T-cell (primary cell): Measurements from ENCODE around the gene DGKA. TPM values are rescaled to one million over a fixed set of nuclear protein-coding genes. Genes with fewer than 3 reads are reported as not detected.

Experiments
- ATAC-seq, 4 experiments: fragments of 200-7000 bp in 3 of 4; fragments of 150-1000 bp in 1 of 4; cut with Tn5 transposase; replicated peaks in 1 of 4; 1 replicate in 3 of 4; 2 replicates in 1 of 4; pipeline ENCODE4 v1.10.0; 2021; ENCODE audit warnings: moderate library complexity in 3 of 4, mild to moderate bottlenecking in 2 of 4, moderate number of reproducible peaks in 1 of 4
- CTCF ChIA-PET, 2 donors: fragments of 300-600 bp; sonication (Branson Sonifier 250); formaldehyde crosslinking; loops; one replicate each; lab custom pipeline; 2022; ENCODE audit warnings: antibody characterized with exemption in 2 of 2; lab: Charles Lee
- POLR2A ChIA-PET, 2 donors: fragments of 300-600 bp; sonication (Branson Sonifier 250); formaldehyde crosslinking; loops; one replicate each; lab custom pipeline; 2022; ENCODE audit warnings: antibody characterized with exemption in 2 of 2; lab: Charles Lee
- DNase-seq, 35 experiments: peaks; one replicate each; pipeline versions ENCODE4 v3.0.0 to v3.0.0-alpha.2; 2013 to 2023
- H3K27ac ChIP-seq: one replicate; pipeline ENCODE4 v1.5.1; 2013; ENCODE audit warnings: low read length
- H3K27me3 ChIP-seq, 2 experiments: replicated peaks in 1 of 2; 1 replicate in 1 of 2; 2 replicates in 1 of 2; pipeline versions ENCODE4 v1.6.1 to v1.7.0; 2013; ENCODE audit warnings: low read length in 1 of 2, mixed read lengths in 1 of 2; ENCODE audit not compliant: control insufficient read depth in 2 of 2, insufficient read depth in 2 of 2; ENCODE audit errors: extremely low read depth in 1 of 2
- H3K36me3 ChIP-seq, 2 donors: 1 replicate in 1 of 2; 2 replicates in 1 of 2; pipeline versions ENCODE4 v1.6.1 to v1.7.0; 2013; ENCODE audit warnings: low read length in 1 of 2; ENCODE audit not compliant: control insufficient read depth in 2 of 2, insufficient read depth in 1 of 2; ENCODE audit errors: extremely low read depth in 1 of 2
- H3K4me1 ChIP-seq, 2 experiments: 1 replicate in 1 of 2; 2 replicates in 1 of 2; pipeline versions ENCODE4 v1.6.1 to v1.7.0; 2013; ENCODE audit warnings: low read length in 2 of 2, mixed read lengths in 1 of 2; ENCODE audit not compliant: insufficient read depth in 2 of 2, control insufficient read depth in 1 of 2; ENCODE audit errors: extremely low read depth in 1 of 2
- H3K4me3 ChIP-seq, 2 donors: 1 replicate in 1 of 2; 2 replicates in 1 of 2; pipeline versions ENCODE4 v1.5.1 to v1.7.0; 2013; ENCODE audit warnings: mild to moderate bottlenecking in 2 of 2, low read length in 1 of 2, moderate library complexity in 1 of 2; ENCODE audit not compliant: control insufficient read depth in 1 of 2; ENCODE audit errors: extremely low read depth in 1 of 2
- H3K9me3 ChIP-seq: 2 replicates; pipeline ENCODE4 v1.7.0; 2013
- H3K27ac Mint-ChIP-seq, 2 donors: one replicate each; pipeline ENCODE4 v1.8.0; 2020 to 2021; ENCODE audit warnings: mild to moderate bottlenecking in 2 of 2, mixed read lengths in 2 of 2
- H3K27me3 Mint-ChIP-seq, 2 donors: one replicate each; pipeline ENCODE4 v1.8.0; 2021 to 2022; ENCODE audit warnings: mixed read lengths in 2 of 2
- H3K36me3 Mint-ChIP-seq: one replicate; pipeline ENCODE4 v1.8.0; 2021; ENCODE audit warnings: mixed read lengths
- H3K4me1 Mint-ChIP-seq, 3 donors: one replicate each; pipeline ENCODE4 v1.8.0; 2020 to 2022; ENCODE audit warnings: mixed read lengths in 3 of 3, mild to moderate bottlenecking in 1 of 3
- H3K4me3 Mint-ChIP-seq, 3 donors: one replicate each; pipeline ENCODE4 v1.8.0; 2020 to 2022; ENCODE audit warnings: mild to moderate bottlenecking in 3 of 3, mixed read lengths in 3 of 3, moderate library complexity in 3 of 3
- H3K9me3 Mint-ChIP-seq, 3 donors: one replicate each; pipeline ENCODE4 v1.8.0; 2020 to 2022; ENCODE audit warnings: mixed read lengths in 3 of 3
- WGBS: methylation state at CpG from one replicate; pipeline ENCODE4 v1.1.5; 2013; ENCODE audit warnings: missing lambda C conversion rate; ENCODE audit not compliant: insufficient coverage; 5-methylcytosine and 5-hydroxymethylcytosine counted together
- total RNA-seq, 35 experiments: library from RNA in 6 of 35; stranded (reverse) in 6 of 35; fragments of 120-200 nt in 1 of 35; gene quantifications; one replicate each; pipeline versions ENCODE4 v1.2.1 to v1.2.4 and lab custom pipeline; 2013 to 2026

The DGKA gene
- total RNA-seq, 5 donors from 2014 or later (not counting 1 experiment from before 2014, with no cell fraction given) = 896 to 1,314 (median 1,231) TPM

DNA sequence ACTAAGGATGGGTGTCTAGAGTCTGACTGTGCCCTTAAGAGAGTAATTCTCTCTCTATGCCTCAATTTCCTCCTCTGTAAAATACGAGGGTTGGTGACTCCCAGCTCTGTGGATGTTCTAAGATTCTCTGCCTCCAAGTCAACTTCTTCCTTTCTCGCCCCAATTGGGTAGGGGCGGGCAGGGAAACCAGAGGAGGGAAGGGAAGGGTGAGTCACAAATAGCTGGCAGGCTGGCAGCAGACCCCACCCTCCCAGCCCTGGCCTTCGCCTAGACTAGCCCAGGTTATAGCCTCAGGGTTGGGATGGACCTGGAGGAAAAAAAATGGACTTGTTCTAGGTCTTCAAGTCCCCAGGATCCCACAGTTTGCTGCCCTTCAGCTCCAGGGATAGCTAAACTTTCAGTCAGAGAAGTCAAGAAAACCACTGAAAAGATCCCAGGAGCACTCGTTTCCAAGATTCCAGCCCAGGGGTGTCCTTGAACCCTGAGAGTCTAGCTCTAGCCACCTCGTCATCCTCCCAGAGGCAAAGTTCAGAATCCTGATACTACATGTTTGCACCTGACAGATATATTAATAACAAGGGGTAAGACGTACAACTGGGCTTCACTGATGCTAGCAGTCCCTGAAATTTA is 2.3 kb downstream of the DGKA start:
- POLR2A ChIA-PET = interaction anchor here in 1 of 2 donors (0.5 to 1.2 kb wide), 2 partner anchors 115 to 180 kb away, joined by 4 to 10 read pairs; partner anchors contain the start of genes ORMDL2 and SARNP

GRCh38 chr12:55933799-55934742 is 3.1 kb downstream of the DGKA start:
- Histone ChIP-seq H3K36me3 (peaks cover 5 to 53% of the 10 kb centered on the region in 2 donors), H3K9me3 (no peaks in the 10 kb centered on the region), H3K27me3 (no peaks in the 10 kb centered on the region), H3K4me3 (peak overlapping the region; percentile 88 to 93), H3K4me1 (peaks cover 52 to 74% of the 10 kb centered on the region in 2 experiments), H3K27ac (peak overlapping the region; percentile 73)
- H3K27ac Mint-ChIP-seq = peak overlapping the region; percentile 96 to 99
- POLR2A ChIA-PET = interaction anchor here (0.6 to 1.2 kb wide), 4 partner anchors 26 to 437 kb away, joined by 4 to 5 read pairs (median 4); partner anchors contain the start of genes ORMDL2 (in 1 of the 2) and SARNP (in 1 of the 2)
- no CpG with 5 or more reads among the region's 1 CpG for WGBS
- peak overlapping the region; percentile 96 to 100 (median 97) for H3K4me3 Mint-ChIP-seq
- no peak for ATAC-seq
- H3K36me3 Mint-ChIP-seq = peaks cover 51% of the 10 kb centered on the region
- CTCF ChIA-PET = interaction anchor here (0.6 to 3.3 kb wide), 9 partner anchors 8 to 196 kb away, joined by 3 to 13 read pairs (median 4); partner anchors contain the start of genes ORMDL2 (in 1 of the 2), RAB5B (in 1 of the 2) and SARNP (in 1 of the 2)
- H3K4me1 Mint-ChIP-seq = peaks cover 69 to 86% (median 81%) of the 10 kb centered on the region in 3 donors
- H3K27me3 Mint-ChIP-seq = no peaks in the 10 kb centered on the region
- no peak for DNase-seq
- no peaks in the 10 kb centered on the region for H3K9me3 Mint-ChIP-seq

More for the DNA sequence above, 2.3 kb downstream of the DGKA start:
- no peaks in the 10 kb centered on the region for H3K9me3 ChIP-seq
- no peak for ATAC-seq
- peak overlapping the region; percentile 88 to 93 for H3K4me3 ChIP-seq
- H3K9me3 Mint-ChIP-seq = no peaks in the 10 kb centered on the region
- peaks cover 43% of the 10 kb centered on the region for H3K36me3 Mint-ChIP-seq
- WGBS = 20% methylated on average over 1 of the region's 7 CpGs
- peaks cover 48 to 75% of the 10 kb centered on the region in 2 experiments for H3K4me1 ChIP-seq
- peaks cover 64 to 81% (median 78%) of the 10 kb centered on the region in 3 donors for H3K4me1 Mint-ChIP-seq
- peak overlapping the region; percentile 96 to 99 for H3K27ac Mint-ChIP-seq
- H3K4me3 Mint-ChIP-seq = peak overlapping the region; percentile 96 to 100 (median 97)
- H3K27ac ChIP-seq = peak overlapping the region; percentile 73
- no peaks in the 10 kb centered on the region for H3K27me3 ChIP-seq
- peaks cover 4 to 45% of the 10 kb centered on the region in 2 donors for H3K36me3 ChIP-seq
- CTCF ChIA-PET = interaction anchor here (0.7 to 1.3 kb wide), 5 partner anchors 9 to 115 kb away, joined by 3 to 9 read pairs (median 4); partner anchors contain the start of genes ORMDL2 (in 1 of the 2), RAB5B (in 1 of the 2) and SARNP (in 1 of the 2)
- peak in 2 of 35 experiments; percentile 35 to 36 for DNase-seq
- H3K27me3 Mint-ChIP-seq = no peaks in the 10 kb centered on the region

- no peak for DNase-seq
- Histone ChIP-seq H3K36me3 (peaks cover 8 to 60% of the 10 kb centered on the region in 2 donors), H3K4me1 (peaks cover 58 to 77% of the 10 kb centered on the region in 2 experiments), H3K27me3 (no peaks in the 10 kb centered on the region), H3K9me3 (no peaks in the 10 kb centered on the region), H3K4me3 (peak overlapping the region; percentile 53 to 88), H3K27ac (peak overlapping the region; percentile 73)
- no peaks in the 10 kb centered on the region for H3K9me3 Mint-ChIP-seq
- peak overlapping the region; percentile 96 to 99 for H3K27ac Mint-ChIP-seq
- POLR2A ChIA-PET = no interaction called here
- no peaks in the 10 kb centered on the region for H3K27me3 Mint-ChIP-seq
- CTCF ChIA-PET = interaction anchor here in 1 of 2 donors (1.1 to 3.3 kb wide), 4 partner anchors 9 to 197 kb away, joined by 3 to 13 read pairs (median 4); no protein-coding TSS in a partner anchor
- WGBS = 60% methylated on average over 1 of the region's 1 CpG
- no peak for ATAC-seq
- peaks cover 58% of the 10 kb centered on the region for H3K36me3 Mint-ChIP-seq
- peak overlapping the region; percentile 96 to 100 (median 97) for H3K4me3 Mint-ChIP-seq
- peaks cover 71 to 86% (median 81%) of the 10 kb centered on the region in 3 donors for H3K4me1 Mint-ChIP-seq
Measured at GRCh38 chr12:55934773-55935172, 3.8 kb downstream of the DGKA start.

GRCh38 chr12:55935738-55936151 is 4.8 kb downstream of the DGKA start:
- peaks cover 74 to 86% (median 81%) of the 10 kb centered on the region in 3 donors for H3K4me1 Mint-ChIP-seq
- Histone ChIP-seq H3K36me3 (peaks cover 11 to 70% of the 10 kb centered on the region in 2 donors), H3K4me3 (peak overlapping the region; percentile 53 to 88), H3K9me3 (no peaks in the 10 kb centered on the region), H3K27ac (peak overlapping the region; percentile 73), H3K27me3 (no peaks in the 10 kb centered on the region), H3K4me1 (peaks cover 63 to 82% of the 10 kb centered on the region in 2 experiments)
- WGBS = 29% methylated on average over 5 of the region's 26 CpGs
- ATAC-seq (no peak), DNase-seq (peak in 5 of 35 experiments; percentile 26 to 46 (median 34))
- peaks cover 68% of the 10 kb centered on the region for H3K36me3 Mint-ChIP-seq
- ChIA-PET CTCF (interaction anchor here in 1 of 2 donors (0.5 to 3.3 kb wide), 7 partner anchors 8 to 197 kb away, joined by 4 to 13 read pairs (median 4); partner anchors contain the start of gene ORMDL2), POLR2A (no interaction called here)
- peak overlapping the region; percentile 96 to 100 (median 97) for H3K4me3 Mint-ChIP-seq
- peak overlapping the region; percentile 96 to 99 for H3K27ac Mint-ChIP-seq
- H3K27me3 Mint-ChIP-seq = no peaks in the 10 kb centered on the region
- no peaks in the 10 kb centered on the region for H3K9me3 Mint-ChIP-seq

GRCh38 chr12:55937981-55938380 is 7.0 kb downstream of the DGKA start:
- ChIA-PET CTCF (interaction anchor here in 1 of 2 donors (0.8 to 5.2 kb wide), 3 partner anchors 14 to 198 kb away, joined by 3 to 47 read pairs (median 5); partner anchors contain the start of genes ORMDL2 and SARNP), POLR2A (interaction anchor here in 1 of 2 donors (0.7 kb wide), 1 partner anchor 36 kb away, joined by 3 read pairs; no protein-coding TSS in a partner anchor)
- no peak for DNase-seq
- H3K9me3 Mint-ChIP-seq = no peaks in the 10 kb centered on the region
- no CpG with 5 or more reads among the region's 2 CpGs for WGBS
- peak overlapping the region in 1 of 3 donors; percentile 100 for H3K4me3 Mint-ChIP-seq
- H3K36me3 Mint-ChIP-seq = peaks cover 70% of the 10 kb centered on the region
- no peaks in the 10 kb centered on the region for H3K9me3 ChIP-seq
- peak overlapping the region; percentile 96 to 99 for H3K27ac Mint-ChIP-seq
- H3K27me3 Mint-ChIP-seq = no peaks in the 10 kb centered on the region
- peaks cover 20 to 89% of the 10 kb centered on the region in 2 donors for H3K36me3 ChIP-seq
- peaks cover 88 to 96% (median 90%) of the 10 kb centered on the region in 3 donors for H3K4me1 Mint-ChIP-seq
- peaks cover 70 to 80% of the 10 kb centered on the region in 2 experiments for H3K4me1 ChIP-seq
- no peak overlapping the region for H3K4me3 ChIP-seq
- H3K27me3 ChIP-seq = no peaks in the 10 kb centered on the region
- H3K27ac ChIP-seq = peak overlapping the region; percentile 4
- ATAC-seq = no peak
